Islet of Langerhans (tissue), 1 donor: ENCODE data around the gene NOD1.

Source experiments
- FAIRE-seq: peaks from one replicate; lab custom pipeline; 2011; peaks lifted over from hg19 to GRCh38; lab: Jason Lieb, UNC

Gene NOD1

GRCh38 chr7:30470163-30470770 is 8.3 kb downstream of the NOD1 start:
- FAIRE-seq = no peak

- no peak for FAIRE-seq
These were observed 9.3 kb downstream of the NOD1 start for GRCh38 chr7:30469303-30469702.

DNA sequence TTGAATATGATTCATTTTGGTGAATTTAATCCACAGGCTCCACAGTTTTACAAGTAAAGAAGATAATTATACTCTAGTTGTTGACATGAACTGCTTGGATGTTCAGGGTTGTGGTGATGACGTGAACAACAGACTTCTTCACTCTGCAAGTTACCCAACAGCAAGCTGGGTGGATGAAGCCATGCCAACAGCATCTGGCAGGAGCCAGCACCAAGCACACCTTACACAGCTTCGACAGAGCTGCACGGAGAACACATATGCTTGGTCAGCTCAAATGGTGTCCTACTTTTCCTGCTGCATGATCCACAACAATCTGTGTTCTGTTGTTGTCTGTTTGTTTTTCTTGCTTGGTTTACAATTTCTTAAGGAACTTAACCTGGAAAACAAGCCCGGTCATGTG is 9.8 kb downstream of the NOD1 start:
- no peak for FAIRE-seq

- FAIRE-seq = no peak
These were observed 10.5 kb downstream of the NOD1 start for GRCh38 chr7:30468041-30468440.

DNA sequence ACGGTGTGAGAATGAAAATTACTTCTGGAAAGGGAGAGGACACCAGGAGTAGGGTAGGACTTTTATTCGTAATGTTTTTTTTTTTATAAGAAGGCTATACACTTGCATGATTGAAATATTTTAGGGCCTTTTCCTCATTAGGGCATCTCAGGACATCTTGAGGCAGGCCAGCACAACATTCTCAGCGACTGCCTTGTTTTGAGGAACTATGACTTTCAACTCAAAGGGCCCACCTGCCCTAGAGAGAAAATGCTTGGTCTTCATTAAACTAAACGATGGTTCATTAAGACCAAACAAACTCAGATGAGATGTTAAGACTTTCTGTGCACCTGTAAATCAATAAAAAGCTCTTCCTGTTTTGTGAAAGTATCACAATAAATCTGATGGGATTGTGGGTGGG is 11.3 kb downstream of the NOD1 start:
- FAIRE-seq = no peak

- FAIRE-seq = no peak
These were observed 12.3 kb downstream of the NOD1 start for GRCh38 chr7:30466266-30466665.

DNA sequence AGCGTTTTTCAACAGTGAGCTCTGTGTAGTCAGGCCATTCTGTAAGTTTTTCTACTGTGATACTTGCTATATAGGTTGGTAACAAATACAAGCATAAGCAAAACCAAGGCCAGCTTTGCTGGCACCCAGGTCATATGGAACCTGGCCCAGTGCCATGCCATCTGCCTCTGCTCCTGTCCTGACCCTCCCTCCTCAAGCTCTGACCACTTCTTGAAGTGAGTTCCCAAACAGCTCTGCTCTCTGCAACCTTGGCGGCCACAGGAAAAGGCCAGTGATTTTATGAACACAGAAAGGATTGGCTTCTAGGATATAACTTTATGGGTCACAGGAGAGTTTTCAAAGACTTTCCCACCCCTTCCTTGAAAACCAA is 12.8 kb downstream of the NOD1 start:
- FAIRE-seq = no peak

DNA sequence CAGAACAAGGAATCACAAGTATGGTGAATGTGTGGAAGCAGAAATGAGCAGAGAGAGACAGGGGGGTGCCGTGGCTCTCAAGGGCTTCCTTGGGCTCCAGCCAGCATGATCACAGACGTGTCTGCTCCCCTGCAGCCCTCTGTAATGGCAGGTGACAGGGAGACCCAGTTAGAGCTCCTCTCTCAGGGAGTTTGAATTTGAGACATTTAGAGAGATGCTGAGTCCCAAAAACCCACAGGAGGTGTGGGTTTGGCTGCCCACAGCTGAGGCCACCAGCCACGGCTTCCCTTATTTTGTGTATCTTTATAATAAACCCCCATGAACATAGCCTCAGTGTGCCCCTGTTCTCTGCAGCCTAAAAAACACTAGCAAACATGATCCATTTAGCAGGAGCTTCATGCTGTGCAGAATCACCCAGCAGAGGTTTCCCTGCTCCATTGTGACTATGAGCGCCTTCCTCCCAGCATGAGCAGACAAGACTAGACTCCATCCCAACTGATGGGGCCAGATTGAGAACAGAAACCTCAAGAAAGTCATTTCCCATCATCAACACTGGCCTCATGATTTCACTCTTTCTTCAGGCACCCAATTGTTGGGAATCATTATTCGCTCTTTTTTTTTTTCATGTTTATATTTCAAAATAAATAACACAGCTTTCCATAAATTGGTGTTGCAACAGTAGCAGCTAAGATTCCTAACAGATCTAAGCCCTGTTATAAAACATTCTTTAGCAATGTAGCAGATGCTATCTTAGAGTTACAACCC is 13.4 kb downstream of the NOD1 start:
- no peak for FAIRE-seq

DNA sequence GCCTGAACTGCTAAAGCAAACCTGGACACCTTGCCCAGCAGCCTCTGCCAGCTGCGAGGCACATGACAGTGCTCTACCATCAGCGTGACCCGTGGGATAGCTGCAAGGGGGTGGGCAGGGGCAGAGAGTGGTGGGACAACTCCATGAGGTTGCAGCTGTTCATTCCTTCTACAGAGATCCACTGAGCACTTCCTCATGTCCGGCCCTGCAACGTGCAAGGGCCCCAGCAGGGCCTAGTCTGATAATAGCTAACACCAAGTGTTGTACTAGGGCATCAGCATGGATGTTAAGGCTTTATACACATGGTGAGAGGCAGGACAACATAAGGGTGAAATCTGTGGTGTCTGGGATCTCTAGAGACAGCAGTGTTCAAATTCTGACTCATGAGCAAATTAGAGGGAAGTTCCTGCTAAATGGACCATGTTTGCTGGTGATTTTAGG is 14.3 kb downstream of the NOD1 start:
- no peak for FAIRE-seq

- FAIRE-seq = no peak
These were observed 15.0 kb downstream of the NOD1 start for GRCh38 chr7:30463405-30464145.

DNA sequence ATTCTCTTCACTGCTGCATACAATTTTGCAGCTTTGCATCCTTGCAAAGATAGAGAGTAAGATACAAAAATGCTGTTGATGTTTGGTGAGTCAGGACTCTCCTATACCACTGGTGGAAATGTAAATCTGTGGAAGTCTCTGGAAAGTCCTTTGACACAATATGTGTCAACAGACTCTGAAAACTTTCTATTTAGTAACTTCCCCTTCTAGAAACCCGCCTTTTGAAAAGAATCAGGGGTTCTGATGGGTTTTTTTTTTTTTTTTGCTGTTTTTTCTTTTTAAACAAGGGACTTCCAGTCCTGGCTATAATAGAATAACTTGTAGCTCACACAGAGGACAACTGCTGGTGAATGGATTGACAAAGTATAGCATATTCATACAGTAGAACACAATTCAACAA is 16.4 kb downstream of the NOD1 start:
- no peak for FAIRE-seq

DNA sequence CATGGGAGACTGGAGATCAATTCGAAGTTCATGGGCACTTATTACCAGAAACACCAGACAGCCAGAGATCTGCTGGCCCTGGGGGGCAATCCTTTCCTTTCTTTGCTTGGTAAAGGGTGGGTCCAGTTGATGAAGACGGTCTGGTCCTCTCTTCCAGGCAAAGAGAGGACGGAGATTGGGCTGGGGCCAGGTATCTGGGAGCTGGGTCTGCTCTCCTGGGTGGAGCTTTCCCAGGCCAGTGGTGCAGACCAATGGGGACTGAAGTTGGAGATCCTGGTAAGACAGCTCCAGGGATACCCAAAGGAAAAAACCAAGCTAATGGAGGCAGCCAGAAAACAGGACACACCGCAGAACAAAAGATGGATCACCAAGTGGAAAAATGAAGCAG is 18.3 kb downstream of the NOD1 start:
- FAIRE-seq = no peak

GRCh38 chr7:30459591-30460245 is 18.9 kb downstream of the NOD1 start:
- no peak for FAIRE-seq

- FAIRE-seq = no peak
These were observed 20.3 kb downstream of the NOD1 start for GRCh38 chr7:30458311-30458710.

GRCh38 chr7:30453921-30454320 is 24.7 kb downstream of the NOD1 start:
- FAIRE-seq = no peak

GRCh38 chr7:30453016-30453415 is 25.6 kb downstream of the NOD1 start:
- FAIRE-seq = no peak

- no peak for FAIRE-seq
These were observed 26.2 kb downstream of the NOD1 start for GRCh38 chr7:30452280-30452930.

DNA sequence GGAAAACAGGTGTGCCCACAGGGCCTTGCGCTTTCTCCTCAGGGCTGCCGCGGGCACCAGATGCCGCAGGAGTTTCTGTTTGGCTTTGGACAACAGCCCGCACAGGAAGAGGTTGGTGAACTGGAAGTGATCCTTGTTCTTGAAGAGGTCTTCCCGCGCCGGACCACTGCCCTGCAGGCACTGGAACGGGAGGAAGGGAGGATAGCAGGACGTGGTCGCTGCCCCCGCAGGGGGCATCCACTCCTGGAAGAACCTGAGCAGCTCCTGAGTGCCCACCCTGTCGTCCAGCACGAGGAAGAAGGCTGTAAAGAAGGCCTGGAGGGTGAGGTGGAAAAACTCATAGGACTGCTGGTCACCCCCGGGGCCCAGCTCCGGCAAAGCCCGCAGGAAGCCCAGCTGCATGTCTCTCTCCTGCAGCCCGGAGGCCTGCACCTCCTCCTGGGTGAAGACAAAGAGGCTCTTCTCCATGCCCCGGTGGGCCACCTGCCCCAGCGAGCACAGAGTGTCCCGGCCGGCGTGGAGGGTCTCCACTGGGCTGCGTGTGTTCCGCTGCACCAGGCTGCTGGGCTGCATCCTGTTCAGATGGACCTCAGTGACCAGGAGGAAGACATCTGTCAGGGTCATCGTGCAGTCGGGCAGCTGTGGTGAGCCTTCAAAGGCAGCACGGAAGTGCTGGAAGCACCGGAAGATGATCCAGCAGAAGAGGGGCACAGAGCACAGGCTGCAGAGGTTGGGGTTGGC is 26.9 kb downstream of the NOD1 start:
- FAIRE-seq = no peak

GRCh38 chr7:30450983-30451497 is 27.5 kb downstream of the NOD1 start:
- FAIRE-seq = no peak

DNA sequence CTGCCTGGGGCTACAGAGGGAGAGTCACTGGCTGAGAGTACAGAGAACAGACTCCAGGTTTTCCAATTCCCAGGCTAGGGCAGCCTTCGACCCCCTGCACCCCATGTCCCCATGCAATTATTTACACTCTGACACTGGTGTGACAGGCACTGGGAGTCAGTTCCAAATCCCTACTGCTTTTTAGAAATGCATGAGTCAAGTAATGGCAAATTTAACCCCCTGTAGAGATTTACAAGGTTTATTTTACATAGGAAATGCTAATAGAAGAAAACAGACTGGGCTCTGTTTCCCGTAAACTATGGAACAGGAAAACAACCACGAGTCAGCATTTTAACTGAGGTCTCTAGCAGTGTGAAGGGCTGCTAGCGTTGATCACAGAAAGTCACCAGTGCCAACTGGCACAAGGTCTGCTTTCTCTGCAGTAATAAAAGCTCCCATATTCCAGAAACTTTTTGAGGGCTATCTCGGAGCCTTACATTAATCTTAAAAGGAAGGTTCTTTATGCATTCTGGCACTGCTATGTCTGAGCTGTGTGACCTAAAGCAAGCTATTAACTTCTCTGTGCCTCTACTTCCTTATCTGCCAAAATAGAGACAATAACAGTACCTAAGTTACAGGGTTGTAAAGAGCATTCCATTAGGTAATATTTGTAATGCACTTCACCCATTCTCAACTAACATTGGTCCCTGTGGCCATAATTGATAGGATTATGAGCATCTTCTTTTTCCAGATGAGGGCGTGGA is 28.2 kb downstream of the NOD1 start:
- no peak for FAIRE-seq
